PC-3 (cell line): Measurements from ENCODE around the gene CALHM2. TPM values are rescaled to one million over a fixed set of nuclear protein-coding genes. Genes with fewer than 3 reads are reported as not detected.

Source experiments
- ATAC-seq: fragments of 200-7000 bp; cut with Tn5 transposase; 2 replicates; pipeline ENCODE4 v1.9.1; 2020; ENCODE audit warnings: mild to moderate bottlenecking, moderate library complexity
- BruUV-seq: library from RNA; stranded (reverse); fragments of 400-500 nt; replicated peaks from 2 replicates; lab custom pipeline; 2021; lab: Mats Ljungman, UMichigan
- CTCF ChIA-PET: fragments of 300-600 bp; sonication (Branson Sonifier 250); formaldehyde crosslinking; loops from one replicate; lab custom pipeline; 2022; ENCODE audit warnings: antibody characterized with exemption; lab: Charles Lee
- POLR2A ChIA-PET: fragments of 300-600 bp; sonication (Branson Sonifier 250); formaldehyde crosslinking; loops from one replicate; lab custom pipeline; 2022; ENCODE audit warnings: antibody characterized with exemption; ENCODE audit not compliant: unreplicated experiment; lab: Charles Lee
- DNase-seq: peaks from one replicate; pipeline ENCODE4 v3.0.0-alpha.2; 2015
- H2AFZ ChIP-seq: fragments of 300-600 bp; sonication (generic); 2 replicates; pipeline ENCODE4 v1.6.0; 2016; ENCODE audit warnings: antibody characterized with exemption, low read length
- H3F3A ChIP-seq: fragments of 300-600 bp; sonication (generic); one replicate; pipeline ENCODE4 v1.6.0; 2017; ENCODE audit warnings: antibody characterized with exemption, low read length, control low read depth, mild to moderate bottlenecking; ENCODE audit not compliant: unreplicated experiment
- H3K27ac ChIP-seq: fragments of 300-600 bp; sonication (generic); 2 replicates; pipeline ENCODE4 v1.5.1; 2016; ENCODE audit warnings: mild to moderate bottlenecking, low read length
- H3K27me3 ChIP-seq: fragments of 300-600 bp; sonication (generic); 2 replicates; pipeline ENCODE4 v1.6.1; 2016; ENCODE audit warnings: low read length, mixed read lengths
- H3K36me3 ChIP-seq: fragments of 300-600 bp; sonication (generic); 2 replicates; pipeline ENCODE4 v1.6.1; 2016; ENCODE audit warnings: low read depth, mixed run types, low read length, mixed read lengths
- H3K4me1 ChIP-seq: fragments of 300-600 bp; sonication (generic); 2 replicates; pipeline ENCODE4 v1.5.1; 2016; ENCODE audit warnings: low read length; ENCODE audit not compliant: insufficient read depth
- H3K4me2 ChIP-seq: fragments of 300-600 bp; sonication (generic); 2 replicates; pipeline ENCODE4 v1.6.0; 2016; ENCODE audit warnings: low read length
- H3K4me3 ChIP-seq: fragments of 300-600 bp; sonication (generic); 2 replicates; pipeline ENCODE4 v1.5.1; 2016; ENCODE audit warnings: mild to moderate bottlenecking, low read length, mixed read lengths
- H3K79me2 ChIP-seq: fragments of 300-600 bp; sonication (generic); 2 replicates; pipeline ENCODE4 v1.6.1; 2017; ENCODE audit warnings: low read length, mixed read lengths
- H3K9ac ChIP-seq: fragments of 300-600 bp; sonication (generic); 2 replicates; pipeline ENCODE4 v1.6.0; 2016; ENCODE audit warnings: mild to moderate bottlenecking, low read length
- H3K9me2 ChIP-seq: fragments of 300-600 bp; sonication (generic); replicated peaks from 2 replicates; pipeline ENCODE4 v1.6.1; 2016; ENCODE audit warnings: mixed run types, low read length, mixed read lengths
- H3K9me3 ChIP-seq: fragments of 300-600 bp; sonication (generic); 2 replicates; pipeline ENCODE4 v1.6.1; 2016; ENCODE audit warnings: low read length, mixed read lengths
- H4K20me1 ChIP-seq: fragments of 300-600 bp; sonication (generic); 2 replicates; pipeline ENCODE4 v1.6.1; 2016; ENCODE audit warnings: low read length, mixed read lengths
- CTCF ChIP-seq: fragments of 300-600 bp; sonication (generic); conservative IDR thresholded peaks from 2 replicates; pipeline ENCODE4 v1.5.1; 2017; ENCODE audit warnings: antibody characterized with exemption, low read depth, mild to moderate bottlenecking, low read length
- EZH2 ChIP-seq: fragments of 300-600 bp; sonication (generic); IDR thresholded peaks from one replicate; pipeline ENCODE4 v1.6.1; 2017; ENCODE audit warnings: antibody characterized with exemption, mild to moderate bottlenecking, low read length; ENCODE audit not compliant: unreplicated experiment
- EZH2phosphoT487 ChIP-seq: fragments of 300-600 bp; sonication (generic); IDR thresholded peaks from 2 replicates; pipeline ENCODE4 v1.6.1; 2018; ENCODE audit warnings: mild to moderate bottlenecking, antibody characterized with exemption, low read length, borderline replicate concordance
- intact Hi-C: fragments of 100-400 bp; cut with micrococcal nuclease; formaldehyde crosslinking; loops from 2 replicates; pipeline ENCODE4 v1.9.0; 2023
- total RNA-seq: library from RNA; depleted of rRNA; stranded (reverse); fragments of >200 nt; gene quantifications from 2 replicates; pipeline ENCODE4 v1.2.3, GENCODE V29; 2014

CALHM2 gene
- total RNA-seq, 1 experiment from 2014 or later = 1.3 TPM

- Histone ChIP-seq H3K27me3 (no peaks in the 10 kb centered on the region), H3K9me2 (no peaks in the 10 kb centered on the region), H3K27ac (no peak overlapping the region), H2AFZ (no peak overlapping the region), H3K36me3 (peaks cover 36% of the 10 kb centered on the region), H3K9ac (no peak overlapping the region), H3K79me2 (no peaks in the 10 kb centered on the region), H3K4me2 (no peak overlapping the region), H3K9me3 (no peaks in the 10 kb centered on the region), H4K20me1 (no peaks in the 10 kb centered on the region), H3F3A (no peaks in the 10 kb centered on the region), H3K4me3 (no peak overlapping the region), H3K4me1 (no peaks in the 10 kb centered on the region)
- CTCF ChIA-PET = no interaction called here
- BruUV-seq = no TSS peak
- POLR2A ChIA-PET = no interaction called here
- no peak for DNase-seq
- intact Hi-C loops = no loop called here
- ATAC-seq = no peak
- TF ChIP-seq EZH2 = no peak
- TF ChIP-seq EZH2phosphoT487 = no peak
- no peak for TF ChIP-seq CTCF
Measured at GRCh38 chr10:103428989-103429643, 23.1 kb downstream of the CALHM2 start.

- CTCF ChIA-PET = no interaction called here
- H4K20me1 ChIP-seq = no peaks in the 10 kb centered on the region
- H3K79me2 ChIP-seq = no peaks in the 10 kb centered on the region
- ATAC-seq = no peak
- peaks cover 39% of the 10 kb centered on the region for H3K36me3 ChIP-seq
- no peak overlapping the region for H2AFZ ChIP-seq
- no TSS peak for BruUV-seq
- intact Hi-C loops = no loop called here
- POLR2A ChIA-PET = no interaction called here
- no peak overlapping the region for H3K27ac ChIP-seq
- no peaks in the 10 kb centered on the region for H3K9me3 ChIP-seq
- H3K4me2 ChIP-seq = no peak overlapping the region
- no peak overlapping the region for H3K9ac ChIP-seq
- H3K27me3 ChIP-seq = no peaks in the 10 kb centered on the region
- no peaks in the 10 kb centered on the region for H3F3A ChIP-seq
- H3K4me3 ChIP-seq = no peak overlapping the region
- TF ChIP-seq EZH2 = no peak
- TF ChIP-seq EZH2phosphoT487 = no peak
- TF ChIP-seq CTCF = no peak
- no peaks in the 10 kb centered on the region for H3K4me1 ChIP-seq
- no peak for DNase-seq
- no peaks in the 10 kb centered on the region for H3K9me2 ChIP-seq
Measured at GRCh38 chr10:103427866-103428265, 24.3 kb downstream of the CALHM2 start.

GRCh38 chr10:103423748-103424147, 28.4 kb downstream of the CALHM2 start:
- BruUV-seq = no TSS peak
- no peak overlapping the region for H3K27ac ChIP-seq
- no peaks in the 10 kb centered on the region for H4K20me1 ChIP-seq
- H3K9ac ChIP-seq = no peak overlapping the region
- peaks cover 51% of the 10 kb centered on the region for H3K36me3 ChIP-seq
- H3K4me1 ChIP-seq = no peaks in the 10 kb centered on the region
- no peak overlapping the region for H2AFZ ChIP-seq
- H3K27me3 ChIP-seq = no peaks in the 10 kb centered on the region
- intact Hi-C loops = no loop called here
- no peak overlapping the region for H3K4me3 ChIP-seq
- ATAC-seq (no peak), DNase-seq (no peak)
- TF ChIP-seq EZH2phosphoT487 (no peak), CTCF (no peak)
- POLR2A ChIA-PET = no interaction called here
- no peaks in the 10 kb centered on the region for H3K9me3 ChIP-seq
- no peaks in the 10 kb centered on the region for H3K9me2 ChIP-seq
- no peaks in the 10 kb centered on the region for H3F3A ChIP-seq
- no peak overlapping the region for H3K4me2 ChIP-seq
- no peaks in the 10 kb centered on the region for H3K79me2 ChIP-seq
- CTCF ChIA-PET = no interaction called here
